Progenitor cell of endocrine pancreas (in vitro differentiated cells): Measurements from ENCODE around the gene RNF217. TPM values are rescaled to one million over a fixed set of nuclear protein-coding genes. Genes with fewer than 3 reads are reported as not detected.

Experiments used
- DNase-seq: peaks from one replicate; pipeline ENCODE4 v3.0.0; 2021; ENCODE audit warnings: low spot score; ENCODE audit not compliant: unreplicated experiment
- H3K27ac Mint-ChIP-seq: 2 replicates; pipeline ENCODE4 v1.8.0; 2021; ENCODE audit warnings: mild to moderate bottlenecking, moderate library complexity, mixed read lengths
- H3K27me3 Mint-ChIP-seq: 2 replicates; pipeline ENCODE4 v1.8.0; 2021; ENCODE audit warnings: mixed read lengths
- H3K36me3 Mint-ChIP-seq: 2 replicates; pipeline ENCODE4 v1.8.0; 2022; ENCODE audit warnings: mixed read lengths; ENCODE audit not compliant: insufficient read depth
- H3K4me1 Mint-ChIP-seq: 2 replicates; pipeline ENCODE4 v1.8.0; 2021; ENCODE audit warnings: low read depth, mixed read lengths
- H3K4me3 Mint-ChIP-seq: 2 replicates; pipeline ENCODE4 v1.8.0; 2021; ENCODE audit warnings: low read depth, mild to moderate bottlenecking, moderate library complexity, mixed read lengths
- H3K9me3 Mint-ChIP-seq: 2 replicates; pipeline ENCODE4 v1.8.0; 2021; ENCODE audit warnings: low read depth, mixed read lengths
- CTCF ChIP-seq: fragments of 200-600 bp; sonication (generic); IDR thresholded peaks from one replicate; pipeline ENCODE4 v1.5.0; 2021; ENCODE audit warnings: antibody characterized with exemption, mild to moderate bottlenecking; ENCODE audit not compliant: unreplicated experiment
- total RNA-seq: library from RNA; stranded (reverse); gene quantifications from 2 replicates; pipeline ENCODE4 v1.2.1, GENCODE V29; 2021

RNF217 gene
- total RNA-seq, 1 donor from 2014 or later = 22.6 TPM

GRCh38 chr6:124956018-124956417 is 6.2 kb upstream of the RNF217 start:
- Mint-ChIP-seq H3K36me3 (no peaks in the 10 kb centered on the region), H3K27ac (no peak overlapping the region), H3K27me3 (no peaks in the 10 kb centered on the region)

DNA sequence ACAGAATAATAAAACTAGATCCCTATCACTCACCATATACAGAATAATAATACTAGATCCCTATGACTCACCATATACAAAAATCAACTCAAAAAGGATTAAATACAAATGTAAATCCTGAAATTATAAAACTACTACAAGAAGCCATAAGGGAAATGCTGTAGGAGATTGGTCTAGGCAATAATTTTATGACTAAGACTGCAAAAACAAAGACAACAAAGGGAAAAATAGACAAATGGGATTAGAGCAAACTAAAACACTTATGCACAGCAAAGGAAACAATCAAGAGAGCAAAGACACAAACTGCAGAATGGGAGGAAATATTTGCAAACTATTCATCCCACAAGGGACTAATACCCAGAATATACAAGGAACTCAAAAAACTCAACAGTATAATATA is 4.1 kb upstream of the RNF217 start:
- Mint-ChIP-seq H3K27me3 (no peaks in the 10 kb centered on the region), H3K4me1 (peaks cover 4% of the 10 kb centered on the region), H3K4me3 (no peak overlapping the region), H3K9me3 (no peaks in the 10 kb centered on the region), H3K36me3 (no peaks in the 10 kb centered on the region), H3K27ac (no peak overlapping the region)
- no peak for DNase-seq
- no peak for TF ChIP-seq CTCF

More at GRCh38 chr6:124956018-124956417, 6.2 kb upstream of the RNF217 start:
- Mint-ChIP-seq H3K4me1 (no peaks in the 10 kb centered on the region), H3K4me3 (no peak overlapping the region), H3K9me3 (no peaks in the 10 kb centered on the region)
- no peak for TF ChIP-seq CTCF
- DNase-seq = no peak

DNA sequence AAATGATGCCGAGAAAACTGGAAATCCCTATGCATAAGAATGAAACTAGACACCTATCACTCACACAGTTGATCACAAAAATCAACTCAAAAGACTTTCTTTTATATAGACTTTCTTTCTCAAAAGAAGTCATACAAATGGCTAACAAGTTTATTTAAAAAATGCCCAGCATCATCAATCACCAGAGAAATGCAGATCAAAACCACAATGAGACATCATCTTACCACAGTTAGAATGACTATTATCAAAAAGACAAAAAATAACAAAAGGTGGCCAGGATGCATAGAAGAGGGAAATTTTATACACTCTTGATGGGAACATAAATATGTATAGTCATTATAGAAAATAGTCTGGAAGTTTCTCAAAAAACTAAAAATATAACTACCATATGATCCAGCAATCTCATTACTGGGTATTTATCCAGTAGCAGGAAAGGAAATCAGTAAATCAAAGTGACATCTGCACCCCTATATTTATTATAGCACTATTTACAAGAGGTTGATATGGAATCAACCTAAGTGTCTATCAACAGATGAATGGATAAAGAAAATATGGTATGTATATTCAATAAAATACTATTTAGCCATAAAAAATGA is 3.4 kb upstream of the RNF217 start:
- H3K9me3 Mint-ChIP-seq = no peaks in the 10 kb centered on the region
- DNase-seq = no peak
- H3K27me3 Mint-ChIP-seq = no peaks in the 10 kb centered on the region
- H3K36me3 Mint-ChIP-seq = no peaks in the 10 kb centered on the region
- H3K27ac Mint-ChIP-seq = no peak overlapping the region
- TF ChIP-seq CTCF = no peak
- peaks cover 7% of the 10 kb centered on the region for H3K4me1 Mint-ChIP-seq
- no peak overlapping the region for H3K4me3 Mint-ChIP-seq

GRCh38 chr6:124960757-124961463 is 1.3 kb upstream of the RNF217 start:
- peak overlapping the region; percentile 92 for H3K4me3 Mint-ChIP-seq

DNA sequence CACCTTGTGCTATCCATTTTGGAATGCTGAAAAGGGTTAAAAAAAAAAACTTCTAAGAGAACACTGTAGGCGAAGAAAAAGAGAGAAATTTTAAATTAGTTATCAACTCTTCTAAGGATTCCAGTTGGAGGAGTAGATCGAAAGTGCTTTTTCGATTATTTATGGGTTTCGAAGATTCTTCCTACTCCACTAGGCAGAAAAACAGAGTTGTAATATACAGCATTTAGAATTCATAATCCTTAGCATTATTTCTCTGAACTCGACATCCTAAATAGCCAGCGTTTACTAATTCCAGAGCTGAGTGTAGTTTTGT is 817 bp upstream of the RNF217 start:
- H3K4me1 Mint-ChIP-seq = peaks cover 22% of the 10 kb centered on the region
- peaks cover 3% of the 10 kb centered on the region for H3K36me3 Mint-ChIP-seq
- peak overlapping the region; percentile 97 for H3K27ac Mint-ChIP-seq
- H3K27me3 Mint-ChIP-seq = no peaks in the 10 kb centered on the region
- no peak for TF ChIP-seq CTCF
- no peaks in the 10 kb centered on the region for H3K9me3 Mint-ChIP-seq
- no peak for DNase-seq
- H3K4me3 Mint-ChIP-seq = peak overlapping the region; percentile 92

More at GRCh38 chr6:124960757-124961463, 1.3 kb upstream of the RNF217 start:
- Mint-ChIP-seq H3K4me1 (peaks cover 20% of the 10 kb centered on the region), H3K36me3 (peaks cover 3% of the 10 kb centered on the region), H3K27ac (peak overlapping the region; percentile 97), H3K9me3 (no peaks in the 10 kb centered on the region), H3K27me3 (no peaks in the 10 kb centered on the region)
- DNase-seq = no peak
- TF ChIP-seq CTCF = no peak
